ENCODE measurements around the gene PLPP4. TPM values are rescaled to one million over a fixed set of nuclear protein-coding genes. Genes with fewer than 3 reads are reported as not detected.

The PLPP4 gene
- polyA plus RNA-seq, 1 of the 3 experiments (the other 2 are of a cell fraction), result 27.9 TPM

DNA sequence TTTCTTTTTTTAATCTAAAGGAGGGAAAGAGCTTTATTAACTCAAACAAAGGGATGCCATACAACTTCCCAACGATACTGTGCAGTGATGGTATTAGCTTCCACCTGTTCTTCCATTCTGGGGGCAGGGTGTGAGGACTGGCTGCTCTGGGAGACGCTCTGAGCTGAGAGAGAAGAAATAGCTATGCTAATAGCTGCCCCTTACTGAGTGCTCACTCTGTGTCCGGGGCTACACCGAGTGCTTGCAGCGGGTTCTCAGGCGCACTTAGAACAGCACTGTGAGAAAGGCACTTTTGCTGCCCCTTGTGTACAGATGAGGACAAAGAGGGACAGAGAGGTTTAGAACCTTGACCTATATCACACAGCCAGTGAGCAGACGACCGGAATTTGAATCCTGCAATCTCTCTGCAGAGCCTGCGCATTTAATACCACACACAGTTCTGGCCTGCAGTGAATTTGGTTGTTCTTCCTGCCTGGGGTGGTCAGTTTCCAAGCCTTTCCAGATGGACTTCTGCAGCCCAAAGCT is 142.2 kb downstream of the PLPP4 start:
- Histone ChIP-seq H3K9ac (no peak overlapping the region), H3F3A (replicated peaks; ENCODE audit: insufficient read depth) (peaks cover 11% of the 10 kb centered on the region), H3K4me1 (ENCODE audit: control insufficient read depth in 1 of 2, insufficient read depth in 2 of 2, low read depth in 1 of 2, low read length in 1 of 2) (peaks cover 8 to 32% of the 10 kb centered on the region in 2 experiments; a peak in 2 of 4 replicates), H3K27me3 (ENCODE audit: insufficient read depth) (no peaks in the 10 kb centered on the region), H3K27ac (ENCODE audit: low read depth in 2 of 2, low read length in 1 of 2) (peak overlapping the region in 1 of 2 experiments; percentile 39; a peak in 1 of 4 replicates), H4K20me1 (ENCODE audit: insufficient read depth) (no peaks in the 10 kb centered on the region), H3K9me3 (no peaks in the 10 kb centered on the region), H3K9me2 (no peaks in the 10 kb centered on the region), H3K36me3 (replicated peaks in 1 of 2; ENCODE audit: control insufficient read depth in 1 of 2, insufficient read depth in 2 of 2, low read length in 1 of 2) (peaks cover 0 to 4% of the 10 kb centered on the region in 2 experiments), H3K79me2 (ENCODE audit: insufficient read depth) (no peaks in the 10 kb centered on the region), H2AFZ (ENCODE audit: low read depth) (no peak overlapping the region), H3K4me2 (no peak overlapping the region), H3K4me3 (ENCODE audit: low read depth in 2 of 2, low read length in 1 of 2) (no peak overlapping the region)
- DNase-seq, result no peak
- TF ChIP-seq EP300 (IDR thresholded peaks at IDR 0.05; ENCODE audit: borderline replicate concordance in 1 of 2, low read depth in 1 of 2, low read length in 1 of 2) (no peak), TEAD4 (IDR thresholded peaks at IDR 0.05; ENCODE audit: borderline replicate concordance, insufficient read depth) (no peak), MAX (IDR thresholded peaks at IDR 0.05; ENCODE audit: low read depth) (no peak), MEF2A (IDR thresholded peaks at IDR 0.05; ENCODE audit: borderline replicate concordance, low read depth) (no peak), EZH2phosphoT487 (IDR thresholded peaks at IDR 0.05; ENCODE audit: borderline replicate concordance, low read depth) (no peak), RXRA (IDR thresholded peaks at IDR 0.05; ENCODE audit: borderline replicate concordance, low read depth) (no peak), RFX5 (IDR thresholded peaks at IDR 0.05; ENCODE audit: low read length) (no peak), FOSL2 (IDR thresholded peaks at IDR 0.05; ENCODE audit: borderline replicate concordance, low read depth) (no peak), FOXJ3 (CRISPR knock-in tag; IDR thresholded peaks at IDR 0.05) (no peak), ELF1 (IDR thresholded peaks at IDR 0.05) (no peak), TCF12 (IDR thresholded peaks at IDR 0.05) (no peak), RAD21 (IDR thresholded peaks at IDR 0.05; ENCODE audit: low read length) (no peak)
- TF ChIP-seq, protein P1, sequence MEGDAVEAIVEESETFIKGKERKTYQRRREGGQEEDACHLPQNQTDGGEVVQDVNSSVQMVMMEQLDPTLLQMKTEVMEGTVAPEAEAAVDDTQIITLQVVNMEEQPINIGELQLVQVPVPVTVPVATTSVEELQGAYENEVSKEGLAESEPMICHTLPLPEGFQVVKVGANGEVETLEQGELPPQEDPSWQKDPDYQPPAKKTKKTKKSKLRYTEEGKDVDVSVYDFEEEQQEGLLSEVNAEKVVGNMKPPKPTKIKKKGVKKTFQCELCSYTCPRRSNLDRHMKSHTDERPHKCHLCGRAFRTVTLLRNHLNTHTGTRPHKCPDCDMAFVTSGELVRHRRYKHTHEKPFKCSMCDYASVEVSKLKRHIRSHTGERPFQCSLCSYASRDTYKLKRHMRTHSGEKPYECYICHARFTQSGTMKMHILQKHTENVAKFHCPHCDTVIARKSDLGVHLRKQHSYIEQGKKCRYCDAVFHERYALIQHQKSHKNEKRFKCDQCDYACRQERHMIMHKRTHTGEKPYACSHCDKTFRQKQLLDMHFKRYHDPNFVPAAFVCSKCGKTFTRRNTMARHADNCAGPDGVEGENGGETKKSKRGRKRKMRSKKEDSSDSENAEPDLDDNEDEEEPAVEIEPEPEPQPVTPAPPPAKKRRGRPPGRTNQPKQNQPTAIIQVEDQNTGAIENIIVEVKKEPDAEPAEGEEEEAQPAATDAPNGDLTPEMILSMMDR (IDR thresholded peaks at IDR 0.05), result no peak
- TF ChIP-seq, protein P2, sequence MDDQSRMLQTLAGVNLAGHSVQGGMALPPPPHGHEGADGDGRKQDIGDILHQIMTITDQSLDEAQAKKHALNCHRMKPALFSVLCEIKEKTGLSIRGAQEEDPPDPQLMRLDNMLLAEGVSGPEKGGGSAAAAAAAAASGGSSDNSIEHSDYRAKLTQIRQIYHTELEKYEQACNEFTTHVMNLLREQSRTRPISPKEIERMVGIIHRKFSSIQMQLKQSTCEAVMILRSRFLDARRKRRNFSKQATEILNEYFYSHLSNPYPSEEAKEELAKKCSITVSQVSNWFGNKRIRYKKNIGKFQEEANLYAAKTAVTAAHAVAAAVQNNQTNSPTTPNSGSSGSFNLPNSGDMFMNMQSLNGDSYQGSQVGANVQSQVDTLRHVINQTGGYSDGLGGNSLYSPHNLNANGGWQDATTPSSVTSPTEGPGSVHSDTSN (IDR thresholded peaks at IDR 0.05), result no peak
- TF ChIP-seq, protein P3, sequence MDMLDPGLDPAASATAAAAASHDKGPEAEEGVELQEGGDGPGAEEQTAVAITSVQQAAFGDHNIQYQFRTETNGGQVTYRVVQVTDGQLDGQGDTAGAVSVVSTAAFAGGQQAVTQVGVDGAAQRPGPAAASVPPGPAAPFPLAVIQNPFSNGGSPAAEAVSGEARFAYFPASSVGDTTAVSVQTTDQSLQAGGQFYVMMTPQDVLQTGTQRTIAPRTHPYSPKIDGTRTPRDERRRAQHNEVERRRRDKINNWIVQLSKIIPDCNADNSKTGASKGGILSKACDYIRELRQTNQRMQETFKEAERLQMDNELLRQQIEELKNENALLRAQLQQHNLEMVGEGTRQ (IDR thresholded peaks at IDR 0.05; ENCODE audit: borderline replicate concordance, low read depth, low read length), result no peak
- CTCF ChIA-PET, result interaction anchor here (0.9 to 5.5 kb wide), 2 partner anchors 104 to 176 kb away, joined by 3 to 43 read pairs; no protein-coding TSS in a partner anchor
- 90% methylated on average over 9 of the region's 9 CpGs for WGBS (ENCODE audit: low lambda C conversion rate)
- POLR2A ChIA-PET, result no interaction called here

Measured in SK-N-SH (cell line).